Occipital lobe (tissue), 2 donors: ENCODE data around the gene SLC39A1. TPM values are rescaled to one million over a fixed set of nuclear protein-coding genes. Genes with fewer than 3 reads are reported as not detected.

Experiments
- DNase-seq: peaks from one replicate; lab custom pipeline; 2025; lab: John Stamatoyannopoulos, UW
- total RNA-seq: library from RNA; depleted of rRNA; stranded (reverse); fragments of >200 nt; gene quantifications from one replicate; pipeline ENCODE4 v1.2.3, GENCODE V29; 2014

SLC39A1 gene
- total RNA-seq, 1 donor from 2014 or later, result 30.9 TPM

- DNase-seq, result peak; percentile 85
Measured at GRCh38 chr1:153977250-153978240, 14.2 kb upstream of the SLC39A1 start, which contains the start of gene JTB. Gene JTB, minus strand, starts transcription at chr1:153977674. Its CDS starts 422 bp downstream, at chr1:153977252.

- no peak for DNase-seq
Measured at GRCh38 chr1:153976819-153977249, 13.5 kb upstream of the SLC39A1 start.

GRCh38 chr1:153973525-153973924 is 10.2 kb upstream of the SLC39A1 start:
- no peak for DNase-seq

- no peak for DNase-seq
Measured at GRCh38 chr1:153973071-153973470, 9.7 kb upstream of the SLC39A1 start.

GRCh38 chr1:153970346-153970745 is 7.0 kb upstream of the SLC39A1 start:
- no peak for DNase-seq

- no peak for DNase-seq
Measured at GRCh38 chr1:153968972-153969371, 5.6 kb upstream of the SLC39A1 start.

- DNase-seq, result no peak
Measured at GRCh38 chr1:153968408-153968807, 5.1 kb upstream of the SLC39A1 start.

- no peak for DNase-seq
Measured at GRCh38 chr1:153968000-153968363, 4.6 kb upstream of the SLC39A1 start.

- peak; percentile 89 for DNase-seq
Measured at GRCh38 chr1:153967107-153967999, 4.0 kb upstream of the SLC39A1 start, which contains the start of gene CREB3L4. Gene CREB3L4, plus strand, starts transcription at chr1:153967902. Its CDS starts 624 bp downstream, at chr1:153968526.

GRCh38 chr1:153963850-153964331 is 554 bp upstream of the SLC39A1 start:
- no peak for DNase-seq

- DNase-seq, result no peak
Measured at GRCh38 chr1:153962088-153963029, 978 bp downstream of the SLC39A1 start.

GRCh38 chr1:153961421-153961820 is 1.9 kb downstream of the SLC39A1 start:
- no peak for DNase-seq

GRCh38 chr1:153960206-153960605 is 3.1 kb downstream of the SLC39A1 start:
- DNase-seq, result no peak

GRCh38 chr1:153959454-153959853 is 3.9 kb downstream of the SLC39A1 start:
- DNase-seq, result no peak

GRCh38 chr1:153958961-153959260 is 4.4 kb downstream of the SLC39A1 start:
- no peak for DNase-seq

- peak; percentile 98 for DNase-seq
Measured at GRCh38 chr1:153958111-153958960, 5.0 kb downstream of the SLC39A1 start, which contains the start of gene CRTC2. Gene CRTC2, minus strand, starts transcription at chr1:153958612. Its CDS starts 115 bp downstream, at chr1:153958497.

GRCh38 chr1:153957744-153958110 is 5.6 kb downstream of the SLC39A1 start:
- DNase-seq, result no peak

- DNase-seq, result no peak
Measured at GRCh38 chr1:153956997-153957715, 6.2 kb downstream of the SLC39A1 start.

- no peak for DNase-seq
Measured at GRCh38 chr1:153954826-153955225, 8.5 kb downstream of the SLC39A1 start.
